HG03280 (cell line): ENCODE data around the gene MYO19.
"Not testable (repeated sequence)": the region's sequence is repeated elsewhere in the genome, so short reads cannot be mapped to it uniquely, and the experiment has no call there.

Experiments used
- ATAC-seq: cut with Tn5 transposase; IDR thresholded peaks from one replicate; pipeline ENCODE4 v1.9.1; 2021; ENCODE audit warnings: mild to moderate bottlenecking, moderate library complexity; ENCODE audit not compliant: unreplicated experiment

MYO19 gene

DNA sequence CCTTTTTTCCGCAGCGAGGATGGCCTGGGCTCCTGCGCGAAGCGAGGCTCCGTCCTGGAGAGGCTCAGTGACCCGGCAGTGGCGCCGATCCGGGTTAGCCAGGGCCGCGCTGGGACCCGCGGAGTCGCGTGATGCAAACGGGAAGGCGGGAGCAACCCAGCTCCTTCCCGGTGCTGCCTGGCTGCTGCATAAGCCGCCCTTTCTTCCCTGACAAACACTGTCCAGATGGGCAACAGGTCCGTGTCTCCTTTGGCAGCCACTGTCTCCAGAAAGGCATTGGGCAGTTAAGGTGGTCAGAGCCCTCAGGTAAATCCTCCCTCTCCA lies 69.9 kb downstream of the MYO19 start:
- no peak for ATAC-seq

DNA sequence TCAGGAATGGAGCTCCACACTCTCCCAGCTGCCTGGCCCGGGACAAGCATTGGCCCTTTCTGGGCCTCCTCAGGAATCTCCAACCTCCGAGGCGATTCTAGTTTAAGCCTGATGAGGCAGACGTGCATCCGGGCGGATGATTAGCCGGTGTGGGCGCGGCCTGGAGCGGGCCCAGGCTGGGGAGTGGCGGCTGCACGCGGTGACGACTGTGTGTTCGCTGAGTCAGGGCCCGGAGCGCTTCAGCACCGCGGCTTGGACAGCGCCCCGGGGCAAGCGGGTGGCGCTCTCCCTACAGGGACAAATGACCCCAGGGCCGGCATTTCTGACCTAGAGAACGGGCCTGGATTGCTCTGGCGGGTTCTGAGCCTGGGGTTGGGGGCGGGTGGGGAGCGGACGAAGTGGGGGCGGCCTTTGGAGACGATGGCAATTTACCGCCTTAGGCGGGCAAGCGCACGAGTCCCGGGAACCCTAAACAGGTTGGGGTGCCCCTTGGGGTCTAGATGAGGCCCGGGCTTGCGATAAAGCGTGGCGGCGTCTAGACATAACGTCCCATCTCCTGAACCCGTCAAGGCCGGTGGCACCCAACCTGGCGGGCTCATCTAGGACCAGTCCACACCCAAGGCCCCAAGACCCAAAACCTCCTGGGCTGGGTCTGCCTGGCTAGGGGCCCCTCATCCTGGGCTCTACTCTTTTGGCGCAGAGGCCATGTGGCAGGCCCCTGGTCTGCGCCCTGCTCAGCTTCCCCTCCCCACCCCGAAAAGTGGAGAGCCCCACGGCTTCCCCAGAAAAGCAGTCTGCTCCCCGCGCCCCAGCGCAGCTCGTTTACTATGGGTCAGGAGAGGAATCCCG lies 70.5 kb downstream of the MYO19 start:
- no peak for ATAC-seq

DNA sequence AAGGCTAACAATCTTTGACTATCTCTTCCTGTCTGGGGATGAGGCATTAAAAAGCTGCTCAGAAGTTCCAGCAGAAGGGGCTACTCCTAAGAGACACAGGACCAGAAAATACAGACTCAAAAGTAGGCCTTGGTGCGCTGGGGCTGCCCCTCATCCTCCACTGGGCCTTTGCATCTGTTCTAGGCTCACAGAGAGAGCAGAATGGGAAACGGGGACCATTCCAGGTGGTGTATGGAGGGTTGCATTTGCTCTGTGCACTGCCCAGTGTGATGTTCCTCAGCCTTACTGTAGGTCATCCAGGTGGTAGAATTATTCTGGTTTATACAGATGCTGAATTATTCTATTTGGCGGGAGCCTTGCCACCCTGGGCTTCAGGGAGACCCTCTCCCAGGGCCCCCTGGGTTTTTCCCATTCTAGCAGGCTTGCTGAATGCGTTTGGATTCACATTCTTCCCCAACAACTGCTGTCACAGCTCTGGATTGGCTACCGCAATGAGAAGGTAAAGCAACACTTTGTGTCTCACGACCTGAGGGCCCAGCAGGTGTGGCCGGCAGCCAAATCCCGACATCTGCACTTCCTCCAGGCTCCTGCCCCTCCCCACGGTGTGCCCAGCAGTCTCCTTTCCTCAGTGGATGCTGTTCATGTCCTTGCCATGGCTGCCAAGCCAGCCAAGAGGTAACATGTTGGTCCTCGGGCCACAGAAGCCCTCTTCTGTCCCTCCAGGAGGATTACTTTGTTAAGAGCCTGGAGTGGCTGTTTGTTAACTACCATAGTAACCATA lies 73.1 kb downstream of the MYO19 start:
- no peak for ATAC-seq

DNA sequence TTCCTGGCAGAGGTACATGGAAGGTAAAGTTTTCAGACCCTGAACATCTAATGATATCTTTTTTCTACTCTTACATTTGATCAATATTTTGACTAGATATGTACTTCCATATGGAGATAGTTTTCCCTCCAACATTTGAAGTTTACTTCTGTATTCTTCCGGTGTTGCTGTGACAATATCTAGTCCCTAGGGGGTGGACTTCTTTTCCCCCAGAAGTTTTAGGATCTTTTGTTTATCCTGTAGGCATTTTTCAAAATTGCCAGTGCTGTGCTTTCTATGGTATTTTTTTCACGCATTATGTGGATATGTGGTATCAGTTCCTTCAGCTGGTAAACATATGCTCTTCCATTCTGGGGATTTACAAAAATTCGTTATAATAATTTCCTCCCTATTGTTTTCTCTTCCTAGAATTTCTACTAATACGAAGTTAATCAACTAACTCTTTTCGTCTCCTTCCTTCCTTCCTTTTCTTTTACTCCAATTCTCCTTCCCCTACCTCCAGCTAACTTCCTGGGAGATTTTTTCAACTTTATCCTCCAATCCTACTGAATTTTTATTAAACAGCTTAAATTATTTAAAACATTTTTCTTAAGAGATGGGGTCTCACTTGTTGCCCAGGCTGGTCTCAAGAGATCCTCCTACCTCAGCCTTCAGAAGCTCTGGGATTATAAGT lies 74.3 kb downstream of the MYO19 start:
- no peak for ATAC-seq

DNA sequence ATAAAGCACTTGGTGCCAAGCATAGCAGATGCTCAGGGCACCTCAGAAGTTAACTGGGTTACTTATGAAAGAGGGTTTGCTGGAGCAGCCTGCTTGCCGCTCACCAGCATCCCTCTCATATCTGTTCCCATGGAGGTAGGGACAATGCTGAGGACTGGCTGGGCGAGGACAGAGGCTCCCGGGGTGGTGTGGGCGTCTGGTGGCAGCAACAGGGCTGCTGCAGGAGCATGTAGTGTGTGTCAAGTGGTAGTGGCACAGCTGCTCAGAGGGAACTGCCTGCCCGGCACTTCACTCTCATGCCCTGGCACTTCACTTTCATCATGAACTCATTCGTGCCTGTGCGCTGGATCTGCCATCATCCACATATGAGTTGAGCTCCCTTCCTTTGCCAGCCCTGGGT lies 75.1 kb downstream of the MYO19 start:
- ATAC-seq: no peak

DNA sequence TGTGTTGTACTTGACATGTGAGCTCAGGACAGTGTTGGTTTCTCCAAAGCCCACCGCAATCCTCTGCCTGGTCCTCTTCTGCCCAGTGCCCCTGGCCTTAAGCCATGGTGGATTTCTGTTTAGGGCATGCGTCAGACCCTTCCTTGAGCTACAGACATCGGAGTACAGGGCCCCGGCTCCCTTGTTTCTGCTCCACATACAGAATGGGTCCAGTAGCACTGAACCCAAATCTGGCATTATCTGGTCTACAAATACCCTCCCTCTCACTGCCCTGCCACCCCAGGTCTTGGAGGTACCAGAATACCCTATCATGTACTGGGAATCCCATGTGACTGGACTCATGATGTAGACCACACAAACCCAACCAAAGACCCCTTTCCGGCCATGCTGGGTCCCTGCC lies 75.6 kb downstream of the MYO19 start:
- no peak for ATAC-seq

DNA sequence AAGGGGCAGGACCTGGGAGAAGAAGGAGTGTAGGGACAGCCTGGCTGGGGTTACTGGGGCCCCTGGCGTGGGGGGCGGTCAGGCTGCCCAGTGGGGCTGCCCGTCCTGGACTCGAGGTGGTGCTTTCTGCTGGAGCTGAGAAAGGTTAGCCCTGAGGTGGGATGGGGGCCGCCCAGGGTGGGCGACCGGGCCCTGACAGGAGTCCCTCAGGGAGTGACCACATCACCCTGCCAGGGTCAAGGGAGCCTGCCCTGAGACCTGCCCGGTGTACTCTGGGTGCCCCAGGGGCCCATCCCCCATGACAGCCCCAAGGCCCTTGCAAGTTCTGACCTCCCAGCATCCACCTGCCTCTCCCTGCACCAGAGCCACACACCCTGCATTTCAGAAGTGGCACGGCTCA lies 77.0 kb downstream of the MYO19 start:
- ATAC-seq: not testable (repeated sequence)

DNA sequence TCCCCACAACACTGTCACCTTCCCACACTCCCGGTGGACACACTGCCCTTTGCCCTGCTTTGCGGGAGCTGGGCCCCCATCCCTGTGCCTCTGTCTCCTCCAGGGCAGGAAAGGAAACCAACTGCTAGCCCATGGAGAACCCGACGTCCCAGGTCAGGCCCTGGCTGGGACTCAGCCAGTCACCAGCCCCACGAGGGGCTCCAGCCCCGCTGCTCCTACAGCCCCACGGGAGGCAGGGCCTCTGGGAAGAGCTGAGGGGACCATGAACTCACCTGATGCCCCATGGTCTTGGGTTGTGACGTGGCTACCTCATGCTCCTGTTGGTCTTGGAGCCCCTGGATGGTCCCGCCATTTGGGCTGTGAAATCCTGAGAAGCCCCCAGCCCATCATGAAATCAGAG lies 81.8 kb downstream of the MYO19 start:
- not testable (repeated sequence) for ATAC-seq

DNA sequence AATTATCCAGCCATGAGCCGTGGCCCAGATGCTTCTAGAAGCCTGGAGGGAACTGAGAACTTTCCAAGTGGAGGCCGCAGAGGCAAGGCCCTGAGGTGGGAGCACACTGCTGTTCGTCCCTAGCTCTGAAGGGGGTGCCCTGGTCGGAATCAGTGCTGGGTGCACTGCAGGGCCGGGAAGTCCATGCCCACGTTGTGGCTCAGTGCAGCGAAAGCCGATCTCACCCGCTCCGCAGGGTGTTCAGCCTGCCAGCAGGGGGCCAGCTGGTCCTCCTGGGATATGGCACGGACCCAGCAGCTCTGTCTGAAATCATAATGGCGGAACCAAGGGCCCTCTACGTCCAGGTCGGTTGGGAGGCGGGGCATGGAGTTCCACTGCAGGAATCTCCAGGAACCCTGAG lies 84.7 kb downstream of the MYO19 start:
- not testable (repeated sequence) for ATAC-seq
